ENCODE data around the gene ZNF14.

Gene ZNF14

DNA sequence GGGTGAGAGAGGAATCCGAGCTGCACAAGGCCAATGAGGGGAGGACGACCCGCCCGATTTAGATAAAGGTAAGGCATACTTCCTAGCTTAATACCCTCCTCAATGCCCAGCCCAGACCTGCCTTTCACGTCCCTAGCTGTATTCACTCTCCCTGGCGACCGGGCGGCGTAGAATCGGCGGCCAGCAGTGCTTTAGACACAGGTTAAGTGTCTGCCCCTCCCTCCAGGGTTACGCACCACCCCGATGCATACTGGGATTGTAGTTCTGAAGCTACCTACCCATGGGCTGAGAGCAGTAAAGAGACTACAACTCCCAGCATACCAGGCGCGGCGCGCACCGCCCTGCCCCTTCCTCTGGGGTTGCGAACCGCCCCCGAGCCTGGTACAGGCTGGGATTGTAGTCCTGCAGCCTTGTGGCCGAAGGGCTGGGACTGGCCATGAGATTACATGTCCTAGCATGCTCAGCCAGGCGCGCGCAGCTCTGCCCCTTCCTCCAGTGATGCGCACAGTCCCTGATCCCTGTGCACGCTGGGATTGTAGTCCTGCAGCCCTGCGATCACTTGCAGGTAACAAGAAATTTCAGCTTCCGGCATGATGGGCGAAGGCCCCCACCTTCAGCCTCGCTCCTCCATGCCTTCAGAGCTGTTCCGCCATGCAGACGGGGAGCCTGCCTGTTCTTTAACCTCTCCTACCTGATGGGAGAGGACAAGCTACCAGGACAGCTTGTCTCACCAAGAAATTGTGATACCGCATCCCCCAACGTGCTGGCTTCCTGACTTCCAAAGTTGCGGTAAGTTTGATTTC lies 43.5 kb upstream of the ZNF14 start (continued):
- TF ChIP-seq, protein P1, sequence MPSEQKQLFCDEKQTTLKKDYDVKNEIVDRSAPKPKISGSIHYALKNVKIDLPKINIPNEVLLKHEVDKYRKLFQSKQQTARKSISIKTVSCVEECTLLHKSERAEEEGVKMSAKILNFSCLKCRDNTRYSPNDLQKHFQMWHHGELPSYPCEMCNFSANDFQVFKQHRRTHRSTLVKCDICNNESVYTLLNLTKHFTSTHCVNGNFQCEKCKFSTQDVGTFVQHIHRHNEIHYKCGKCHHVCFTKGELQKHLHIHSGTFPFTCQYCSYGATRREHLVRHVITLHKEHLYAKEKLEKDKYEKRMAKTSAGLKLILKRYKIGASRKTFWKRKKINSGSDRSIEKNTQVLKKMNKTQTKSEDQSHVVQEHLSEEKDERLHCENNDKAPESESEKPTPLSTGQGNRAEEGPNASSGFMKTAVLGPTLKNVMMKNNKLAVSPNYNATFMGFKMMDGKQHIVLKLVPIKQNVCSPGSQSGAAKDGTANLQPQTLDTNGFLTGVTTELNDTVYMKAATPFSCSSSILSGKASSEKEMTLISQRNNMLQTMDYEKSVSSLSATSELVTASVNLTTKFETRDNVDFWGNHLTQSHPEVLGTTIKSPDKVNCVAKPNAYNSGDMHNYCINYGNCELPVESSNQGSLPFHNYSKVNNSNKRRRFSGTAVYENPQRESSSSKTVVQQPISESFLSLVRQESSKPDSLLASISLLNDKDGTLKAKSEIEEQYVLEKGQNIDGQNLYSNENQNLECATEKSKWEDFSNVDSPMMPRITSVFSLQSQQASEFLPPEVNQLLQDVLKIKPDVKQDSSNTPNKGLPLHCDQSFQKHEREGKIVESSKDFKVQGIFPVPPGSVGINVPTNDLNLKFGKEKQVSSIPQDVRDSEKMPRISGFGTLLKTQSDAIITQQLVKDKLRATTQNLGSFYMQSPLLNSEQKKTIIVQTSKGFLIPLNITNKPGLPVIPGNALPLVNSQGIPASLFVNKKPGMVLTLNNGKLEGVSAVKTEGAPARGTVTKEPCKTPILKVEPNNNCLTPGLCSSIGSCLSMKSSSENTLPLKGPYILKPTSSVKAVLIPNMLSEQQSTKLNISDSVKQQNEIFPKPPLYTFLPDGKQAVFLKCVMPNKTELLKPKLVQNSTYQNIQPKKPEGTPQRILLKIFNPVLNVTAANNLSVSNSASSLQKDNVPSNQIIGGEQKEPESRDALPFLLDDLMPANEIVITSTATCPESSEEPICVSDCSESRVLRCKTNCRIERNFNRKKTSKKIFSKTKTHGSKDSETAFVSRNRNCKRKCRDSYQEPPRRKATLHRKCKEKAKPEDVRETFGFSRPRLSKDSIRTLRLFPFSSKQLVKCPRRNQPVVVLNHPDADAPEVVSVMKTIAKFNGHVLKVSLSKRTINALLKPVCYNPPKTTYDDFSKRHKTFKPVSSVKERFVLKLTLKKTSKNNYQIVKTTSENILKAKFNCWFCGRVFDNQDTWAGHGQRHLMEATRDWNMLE (tag by site-specific recombination; conservative IDR thresholded peaks at IDR 0.05; ENCODE audit: low read depth), result 0 out of 2 replicates have a peak, but pooled peaks have one; percentile 16
- no peak for TF ChIP-seq ZNF791 (tag by site-specific recombination; IDR thresholded peaks at IDR 0.05)
- TF ChIP-seq, protein P2, sequence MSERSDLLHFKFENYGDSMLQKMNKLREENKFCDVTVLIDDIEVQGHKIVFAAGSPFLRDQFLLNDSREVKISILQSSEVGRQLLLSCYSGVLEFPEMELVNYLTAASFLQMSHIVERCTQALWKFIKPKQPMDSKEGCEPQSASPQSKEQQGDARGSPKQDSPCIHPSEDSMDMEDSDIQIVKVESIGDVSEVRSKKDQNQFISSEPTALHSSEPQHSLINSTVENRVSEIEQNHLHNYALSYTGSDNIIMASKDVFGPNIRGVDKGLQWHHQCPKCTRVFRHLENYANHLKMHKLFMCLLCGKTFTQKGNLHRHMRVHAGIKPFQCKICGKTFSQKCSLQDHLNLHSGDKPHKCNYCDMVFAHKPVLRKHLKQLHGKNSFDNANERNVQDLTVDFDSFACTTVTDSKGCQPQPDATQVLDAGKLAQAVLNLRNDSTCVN (tag by site-specific recombination; optimal IDR thresholded peaks at IDR 0.05), result peak; percentile 96
- TF ChIP-seq KLF16 (tag by site-specific recombination; IDR thresholded peaks at IDR 0.05), result peak; percentile 73; the same call in 1 of the 2 replicates
- TF ChIP-seq, protein P3, sequence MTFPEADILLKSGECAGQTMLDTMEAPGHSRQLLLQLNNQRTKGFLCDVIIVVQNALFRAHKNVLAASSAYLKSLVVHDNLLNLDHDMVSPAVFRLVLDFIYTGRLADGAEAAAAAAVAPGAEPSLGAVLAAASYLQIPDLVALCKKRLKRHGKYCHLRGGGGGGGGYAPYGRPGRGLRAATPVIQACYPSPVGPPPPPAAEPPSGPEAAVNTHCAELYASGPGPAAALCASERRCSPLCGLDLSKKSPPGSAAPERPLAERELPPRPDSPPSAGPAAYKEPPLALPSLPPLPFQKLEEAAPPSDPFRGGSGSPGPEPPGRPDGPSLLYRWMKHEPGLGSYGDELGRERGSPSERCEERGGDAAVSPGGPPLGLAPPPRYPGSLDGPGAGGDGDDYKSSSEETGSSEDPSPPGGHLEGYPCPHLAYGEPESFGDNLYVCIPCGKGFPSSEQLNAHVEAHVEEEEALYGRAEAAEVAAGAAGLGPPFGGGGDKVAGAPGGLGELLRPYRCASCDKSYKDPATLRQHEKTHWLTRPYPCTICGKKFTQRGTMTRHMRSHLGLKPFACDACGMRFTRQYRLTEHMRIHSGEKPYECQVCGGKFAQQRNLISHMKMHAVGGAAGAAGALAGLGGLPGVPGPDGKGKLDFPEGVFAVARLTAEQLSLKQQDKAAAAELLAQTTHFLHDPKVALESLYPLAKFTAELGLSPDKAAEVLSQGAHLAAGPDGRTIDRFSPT (tag by site-specific recombination; IDR thresholded peaks at IDR 0.05), result peak; percentile 84
- peak; percentile 88 for TF ChIP-seq YY2 (tag by site-specific recombination; IDR thresholded peaks at IDR 0.05)

DNA sequence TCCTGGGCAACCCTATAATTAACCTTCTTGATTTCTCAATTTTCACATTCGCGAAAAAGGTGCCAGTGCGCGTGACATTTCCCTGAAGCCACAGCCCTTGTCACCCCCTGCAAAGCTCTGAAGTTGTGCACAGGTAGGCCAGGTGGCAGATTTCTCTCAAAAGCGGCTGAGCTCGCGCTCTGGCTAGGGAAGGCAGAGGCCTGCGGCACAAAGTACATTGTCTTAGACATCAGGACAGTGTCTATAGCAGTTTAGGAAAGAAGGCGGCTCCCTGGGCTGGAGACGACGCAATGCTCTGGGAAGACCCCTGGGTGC lies 42.9 kb upstream of the ZNF14 start:
- Histone ChIP-seq H3K4me3 (ENCODE audit: low read depth, low read length) (peak overlapping the region; percentile 50), H3K27ac (ENCODE audit: extremely low read depth, low read depth, low read length) (peak overlapping the region; percentile 46; the same call in 1 of the 2 replicates), H3K36me3 (ENCODE audit: control insufficient read depth in 2 of 2, insufficient read depth in 1 of 2, low read length in 2 of 2) (peaks cover 0 to 17% of the 10 kb centered on the region in 2 experiments), H3K9me3 (ENCODE audit: control insufficient read depth, insufficient read depth, low read depth, low read length) (no peaks in the 10 kb centered on the region), H3K4me1 (ENCODE audit: control insufficient read depth, insufficient read depth, low read length) (no peaks in the 10 kb centered on the region)
- ChIA-PET POLR2A (interaction anchor here (0.5 to 2.0 kb wide), 20 partner anchors 13 to 407 kb away, joined by 3 to 42 read pairs (median 4); partner anchors contain the start of genes ATP13A1, ZNF101, ZNF14 and ZNF253), CTCF (no interaction called here)
- peak; percentile 9; the same call in 1 of the 2 replicates for TF ChIP-seq SP7 (tag by site-specific recombination; IDR thresholded peaks at IDR 0.05)
- no peak for TF ChIP-seq ZNF138 (tag by site-specific recombination; IDR thresholded peaks at IDR 0.05; ENCODE audit: borderline replicate concordance)
- TF ChIP-seq, protein P4, sequence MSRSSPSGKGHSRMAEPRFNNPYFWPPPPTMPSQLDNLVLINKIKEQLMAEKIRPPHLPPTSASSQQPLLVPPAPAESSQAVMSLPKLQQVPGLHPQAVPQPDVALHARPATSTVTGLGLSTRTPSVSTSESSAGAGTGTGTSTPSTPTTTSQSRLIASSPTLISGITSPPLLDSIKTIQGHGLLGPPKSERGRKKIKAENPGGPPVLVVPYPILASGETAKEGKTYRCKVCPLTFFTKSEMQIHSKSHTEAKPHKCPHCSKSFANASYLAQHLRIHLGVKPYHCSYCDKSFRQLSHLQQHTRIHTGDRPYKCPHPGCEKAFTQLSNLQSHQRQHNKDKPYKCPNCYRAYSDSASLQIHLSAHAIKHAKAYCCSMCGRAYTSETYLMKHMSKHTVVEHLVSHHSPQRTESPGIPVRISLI (tag by site-specific recombination; IDR thresholded peaks at IDR 0.05), result no peak
- no peak for TF ChIP-seq KLF8 (tag by site-specific recombination; IDR thresholded peaks at IDR 0.05)
- no peak for TF ChIP-seq ZFP69B (tag by site-specific recombination; IDR thresholded peaks at IDR 0.05)
- no peak for TF ChIP-seq ZNF248 (tag by site-specific recombination; IDR thresholded peaks at IDR 0.05)
- no peak for TF ChIP-seq ZNF623 (tag by site-specific recombination; IDR thresholded peaks at IDR 0.05)
- TF ChIP-seq ZNF426 (tag by site-specific recombination; IDR thresholded peaks at IDR 0.05), result no peak
- TF ChIP-seq GLIS1 (tag by site-specific recombination; IDR thresholded peaks at IDR 0.05), result peak; percentile 16; the same call in 1 of the 2 replicates
- no peak for TF ChIP-seq OSR2 (tag by site-specific recombination; IDR thresholded peaks at IDR 0.05)

All from HEK293 (cell line).